Measurements from ENCODE around the gene GNAT1. TPM values are rescaled to one million over a fixed set of nuclear protein-coding genes. Genes with fewer than 3 reads are reported as not detected.

GNAT1 gene
- total RNA-seq, 1 experiment from 2014 or later, result not detected

DNA sequence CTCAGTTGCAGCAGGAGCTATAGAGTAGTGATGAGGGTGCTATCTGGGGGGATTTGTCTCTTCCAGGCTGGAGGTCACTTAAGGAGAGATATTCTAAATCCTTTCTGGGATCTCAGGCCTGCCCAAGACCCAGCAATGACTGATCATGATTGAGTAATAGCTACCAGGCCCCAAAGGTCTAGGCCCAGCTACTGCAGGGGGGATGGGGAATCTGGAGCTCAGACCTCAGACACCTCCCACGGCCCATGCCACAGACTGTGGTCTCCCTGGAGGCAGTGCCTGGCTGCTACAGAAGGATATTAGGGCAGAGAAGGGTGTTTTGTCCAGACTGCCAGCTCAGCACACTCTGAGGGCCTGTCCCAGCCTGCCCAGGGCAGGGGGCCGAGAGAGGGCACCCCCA lies 20.5 kb downstream of the GNAT1 start:
- Mint-ChIP-seq H3K27ac (no peak overlapping the region), H3K9me3 (no peaks in the 10 kb centered on the region; a peak in 1 of 5 replicates), H3K36me3 (ENCODE audit: insufficient read depth in 1 of 3, low read depth in 3 of 3) (no peaks in the 10 kb centered on the region), H3K27me3 (ENCODE audit: low read depth) (peaks cover 18% of the 10 kb centered on the region), H3K4me1 (peaks cover 25 to 28% of the 10 kb centered on the region in 2 experiments), H3K4me3 (no peak overlapping the region)
- no peaks in the 10 kb centered on the region for H3K9me3 ChIP-seq (ENCODE audit: control insufficient read depth, low read depth, low read length)
- no peak overlapping the region for H3K14ac ChIP-seq (ENCODE audit: insufficient read depth, low read length)
- no CpG with 5 or more reads among the region's 2 CpGs for WGBS (ENCODE audit: extremely low coverage, insufficient read length, low lambda C conversion rate)
- H3K27me3 ChIP-seq (ENCODE audit: insufficient read depth, low read length), result no peaks in the 10 kb centered on the region
- no peaks in the 10 kb centered on the region for H3K79me1 ChIP-seq (ENCODE audit: insufficient read depth, low read depth, low read length, poor library complexity, severe bottlenecking)
- peaks cover 3% of the 10 kb centered on the region for H4K20me1 ChIP-seq (ENCODE audit: control insufficient read depth, insufficient read depth, insufficient read length)
- H3K23me2 ChIP-seq (ENCODE audit: insufficient read length, low read depth, low read length, poor library complexity, severe bottlenecking), result no peaks in the 10 kb centered on the region
- H3K4ac ChIP-seq (ENCODE audit: low read depth, low read length), result no peak overlapping the region
- no peak overlapping the region for H2BK5ac ChIP-seq (ENCODE audit: insufficient read length, low read length)
- H3K56ac ChIP-seq (ENCODE audit: insufficient read length, low read depth, low read length), result no peak overlapping the region
- no peak overlapping the region for H3K27ac ChIP-seq (ENCODE audit: insufficient read length, low read depth, low read length)
- no peak for DNase-seq
- TF ChIP-seq, protein P1, sequence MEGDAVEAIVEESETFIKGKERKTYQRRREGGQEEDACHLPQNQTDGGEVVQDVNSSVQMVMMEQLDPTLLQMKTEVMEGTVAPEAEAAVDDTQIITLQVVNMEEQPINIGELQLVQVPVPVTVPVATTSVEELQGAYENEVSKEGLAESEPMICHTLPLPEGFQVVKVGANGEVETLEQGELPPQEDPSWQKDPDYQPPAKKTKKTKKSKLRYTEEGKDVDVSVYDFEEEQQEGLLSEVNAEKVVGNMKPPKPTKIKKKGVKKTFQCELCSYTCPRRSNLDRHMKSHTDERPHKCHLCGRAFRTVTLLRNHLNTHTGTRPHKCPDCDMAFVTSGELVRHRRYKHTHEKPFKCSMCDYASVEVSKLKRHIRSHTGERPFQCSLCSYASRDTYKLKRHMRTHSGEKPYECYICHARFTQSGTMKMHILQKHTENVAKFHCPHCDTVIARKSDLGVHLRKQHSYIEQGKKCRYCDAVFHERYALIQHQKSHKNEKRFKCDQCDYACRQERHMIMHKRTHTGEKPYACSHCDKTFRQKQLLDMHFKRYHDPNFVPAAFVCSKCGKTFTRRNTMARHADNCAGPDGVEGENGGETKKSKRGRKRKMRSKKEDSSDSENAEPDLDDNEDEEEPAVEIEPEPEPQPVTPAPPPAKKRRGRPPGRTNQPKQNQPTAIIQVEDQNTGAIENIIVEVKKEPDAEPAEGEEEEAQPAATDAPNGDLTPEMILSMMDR (conservative IDR thresholded peaks at IDR 0.05), result no peak
- H3K4me1 ChIP-seq (ENCODE audit: insufficient read depth, low read length), result no peaks in the 10 kb centered on the region
- no peak overlapping the region for H2BK120ac ChIP-seq (ENCODE audit: low read depth, low read length, poor library complexity, severe bottlenecking)
- no peak overlapping the region for H2BK20ac ChIP-seq (ENCODE audit: low read depth, low read length, poor library complexity, severe bottlenecking)
- H4K8ac ChIP-seq (replicated peaks; ENCODE audit: insufficient read length, low read depth, low read length), result no peak overlapping the region
- no peak overlapping the region for H2BK12ac ChIP-seq (ENCODE audit: insufficient read length, low read depth, low read length)
- H2AK5ac ChIP-seq (ENCODE audit: insufficient read length, low read length), result no peak overlapping the region
- H3K23ac ChIP-seq (ENCODE audit: insufficient read length, low read depth, low read length), result no peak overlapping the region
- H3T11ph ChIP-seq (ENCODE audit: low read length), result no peak overlapping the region
- no peak overlapping the region for H4K91ac ChIP-seq (ENCODE audit: insufficient read length, low read depth, low read length)
- no peak overlapping the region for H3K4me2 ChIP-seq (ENCODE audit: insufficient read depth, insufficient read length, low read length)
- no peak overlapping the region for H3K9ac ChIP-seq (ENCODE audit: extremely low read depth, insufficient read length, low read length)
- H2BK15ac ChIP-seq (ENCODE audit: low read depth, low read length), result no peak overlapping the region
- no peak overlapping the region for H3K18ac ChIP-seq (ENCODE audit: insufficient read length, low read depth, low read length)
- H3K79me2 ChIP-seq (ENCODE audit: insufficient read depth, low read length), result no peaks in the 10 kb centered on the region
- no peak overlapping the region for H2AFZ ChIP-seq (ENCODE audit: low read length)
- H4K5ac ChIP-seq (ENCODE audit: insufficient read length, low read depth, low read length), result no peak overlapping the region
